Fibroblast of gingiva (primary cell): ENCODE data around the gene SVOPL.

Source experiments
- DNase-seq: peaks from one replicate; pipeline ENCODE4 v3.0.0-alpha.2; 2011; ENCODE audit warnings: low read depth

SVOPL gene

GRCh38 chr7:138661069-138661635, 40.0 kb downstream of the SVOPL start:
- DNase-seq, result no peak

GRCh38 chr7:138658889-138659288, 42.3 kb downstream of the SVOPL start:
- no peak for DNase-seq

- DNase-seq, result no peak
Measured at GRCh38 chr7:138657854-138658386, 43.2 kb downstream of the SVOPL start.

GRCh38 chr7:138656952-138657351, 44.2 kb downstream of the SVOPL start:
- no peak for DNase-seq

- no peak for DNase-seq
Measured at GRCh38 chr7:138654616-138655015, 46.5 kb downstream of the SVOPL start.

- DNase-seq, result no peak
Measured at GRCh38 chr7:138649506-138649905, 51.7 kb downstream of the SVOPL start.

GRCh38 chr7:138645284-138645683, 55.9 kb downstream of the SVOPL start:
- DNase-seq, result no peak

GRCh38 chr7:138632826-138633602, 68.1 kb downstream of the SVOPL start:
- DNase-seq, result no peak

- DNase-seq, result no peak
Measured at GRCh38 chr7:138632384-138632783, 68.8 kb downstream of the SVOPL start.

- no peak for DNase-seq
Measured at GRCh38 chr7:138630059-138630610, 71.0 kb downstream of the SVOPL start.

GRCh38 chr7:138627361-138627760, 73.8 kb downstream of the SVOPL start:
- no peak for DNase-seq

- DNase-seq, result no peak
Measured at GRCh38 chr7:138626846-138627245, 74.3 kb downstream of the SVOPL start.

GRCh38 chr7:138625849-138626230, 75.3 kb downstream of the SVOPL start:
- DNase-seq, result no peak

- no peak for DNase-seq
Measured at GRCh38 chr7:138625084-138625848, 75.9 kb downstream of the SVOPL start.

GRCh38 chr7:138622841-138623240, 78.3 kb downstream of the SVOPL start:
- DNase-seq, result no peak

- DNase-seq, result no peak
Measured at GRCh38 chr7:138618933-138619332, 82.2 kb downstream of the SVOPL start.

- no peak for DNase-seq
Measured at GRCh38 chr7:138618506-138618905, 82.7 kb downstream of the SVOPL start.

GRCh38 chr7:138616085-138616484, 85.1 kb downstream of the SVOPL start:
- no peak for DNase-seq

GRCh38 chr7:138613630-138614029, 87.5 kb downstream of the SVOPL start:
- no peak for DNase-seq

GRCh38 chr7:138610671-138611170, 90.4 kb downstream of the SVOPL start:
- DNase-seq, result no peak

- DNase-seq, result no peak
Measured at GRCh38 chr7:138608275-138608674, 92.9 kb downstream of the SVOPL start.
